Measurements from ENCODE around the gene OR6J1.
"Not testable (repeated sequence)": the region's sequence is repeated elsewhere in the genome, so short reads cannot be mapped to it uniquely, and the experiment has no call there.

Gene OR6J1

GRCh38 chr14:22597265-22597664 lies 46.9 kb downstream of the OR6J1 start:
- TF ChIP-seq CTCF (conservative IDR thresholded peaks at IDR 0.05) (no peak), ZFX (IDR thresholded peaks at IDR 0.05) (no peak)
- H3K27ac ChIP-seq, result no peak overlapping the region

GRCh38 chr14:22596354-22596879 lies 47.7 kb downstream of the OR6J1 start:
- H3K27ac ChIP-seq, result no peak overlapping the region
- no peak for TF ChIP-seq CTCF (conservative IDR thresholded peaks at IDR 0.05)
- no peak for TF ChIP-seq ZFX (IDR thresholded peaks at IDR 0.05)

GRCh38 chr14:22594156-22594716 lies 49.9 kb downstream of the OR6J1 start:
- TF ChIP-seq CTCF (conservative IDR thresholded peaks at IDR 0.05) (no peak), ZFX (IDR thresholded peaks at IDR 0.05) (no peak)
- no peak overlapping the region for H3K27ac ChIP-seq

- H3K27ac ChIP-seq, result no peak overlapping the region
- TF ChIP-seq ZFX (IDR thresholded peaks at IDR 0.05) (no peak), CTCF (conservative IDR thresholded peaks at IDR 0.05) (no peak)
Measured at GRCh38 chr14:22593601-22594000, 50.6 kb downstream of the OR6J1 start.

GRCh38 chr14:22593189-22593588 lies 51.0 kb downstream of the OR6J1 start:
- TF ChIP-seq ZFX (IDR thresholded peaks at IDR 0.05) (no peak), CTCF (conservative IDR thresholded peaks at IDR 0.05) (no peak)
- H3K27ac ChIP-seq, result no peak overlapping the region

GRCh38 chr14:22589096-22589839 lies 54.9 kb downstream of the OR6J1 start, which contains the start of gene DAD1:
TSS of gene DAD1 (minus strand) at chr14:22589224. CDS start at chr14:22589157, 67 bp downstream.
- no peak for TF ChIP-seq ZFX (IDR thresholded peaks at IDR 0.05)
- TF ChIP-seq CTCF (conservative IDR thresholded peaks at IDR 0.05), result no peak
- H3K27ac ChIP-seq, result peak within 1 kb of the TSS; percentile 69

- peak overlapping the region; percentile 69 for H3K27ac ChIP-seq
- TF ChIP-seq CTCF (conservative IDR thresholded peaks at IDR 0.05) (no peak), ZFX (IDR thresholded peaks at IDR 0.05) (no peak)
Measured at GRCh38 chr14:22588526-22589095, 55.5 kb downstream of the OR6J1 start.

GRCh38 chr14:22587677-22588422 lies 56.3 kb downstream of the OR6J1 start:
- not testable (repeated sequence) for H3K27ac ChIP-seq
